ENCODE measurements around the gene MED12.

GRCh38 chrX:71170660-71171059 is 52.3 kb downstream of the MED12 start:
- TF ChIP-seq CTCF (IDR thresholded peaks at IDR 0.05; ENCODE audit: low read length) (no peak), EZH2phosphoT487 (IDR thresholded peaks at IDR 0.05; ENCODE audit: low read length) (no peak), EZH2 (optimal IDR thresholded peaks at IDR 0.05; ENCODE audit: low read depth, low read length) (no peak)
